ENCODE results near the gene TP53I13.

Gene TP53I13

GRCh38 chr17:29593591-29594518, 25.4 kb downstream of the TP53I13 start:
- no peak for DNase-seq (ENCODE audit: low spot score)

GRCh38 chr17:29594519-29595090, 26.1 kb downstream of the TP53I13 start:
- no peak for DNase-seq (ENCODE audit: low spot score)

DNA sequence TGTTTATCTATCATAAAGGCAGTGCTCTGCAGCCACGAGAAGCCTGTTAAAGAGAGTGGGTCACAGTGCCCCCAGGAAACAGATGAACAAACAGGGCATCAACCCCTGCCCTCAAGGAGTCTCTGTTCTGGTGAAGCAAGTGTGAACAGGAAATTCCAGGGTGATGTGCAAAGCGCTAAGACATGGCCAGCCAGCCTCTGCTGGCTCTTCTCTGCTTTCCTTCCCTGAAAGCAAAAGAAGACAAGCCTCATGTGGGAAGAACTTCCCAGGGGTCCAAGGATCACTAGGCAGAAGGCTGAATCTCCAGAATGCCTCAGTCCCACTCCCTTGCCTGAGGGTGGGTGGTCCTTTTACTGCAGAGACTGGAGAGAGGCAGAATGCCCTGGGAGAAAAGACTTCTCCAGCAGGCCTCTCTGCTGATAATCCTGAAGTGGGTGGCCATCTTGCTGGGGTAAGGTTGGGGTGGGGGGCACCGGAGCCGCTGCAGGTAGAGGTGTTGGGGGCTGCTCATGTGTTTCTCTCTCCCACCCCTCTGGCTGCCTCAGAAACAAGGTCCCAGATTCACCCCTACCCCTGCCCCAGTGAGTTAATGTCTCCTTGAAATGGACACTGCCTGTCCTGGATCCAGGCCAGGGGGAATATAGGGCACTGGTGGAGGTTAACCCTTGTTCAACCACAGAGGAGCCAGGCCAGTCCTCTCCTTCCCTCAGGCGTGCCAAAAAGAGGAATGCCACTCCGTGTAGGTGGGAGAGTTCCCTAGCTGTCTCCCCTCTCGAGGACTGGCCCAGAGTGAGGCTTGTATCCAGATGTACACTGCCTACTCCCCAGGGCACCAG, 26.8 kb downstream of the TP53I13 start:
- no peak for DNase-seq (ENCODE audit: low spot score)

DNA sequence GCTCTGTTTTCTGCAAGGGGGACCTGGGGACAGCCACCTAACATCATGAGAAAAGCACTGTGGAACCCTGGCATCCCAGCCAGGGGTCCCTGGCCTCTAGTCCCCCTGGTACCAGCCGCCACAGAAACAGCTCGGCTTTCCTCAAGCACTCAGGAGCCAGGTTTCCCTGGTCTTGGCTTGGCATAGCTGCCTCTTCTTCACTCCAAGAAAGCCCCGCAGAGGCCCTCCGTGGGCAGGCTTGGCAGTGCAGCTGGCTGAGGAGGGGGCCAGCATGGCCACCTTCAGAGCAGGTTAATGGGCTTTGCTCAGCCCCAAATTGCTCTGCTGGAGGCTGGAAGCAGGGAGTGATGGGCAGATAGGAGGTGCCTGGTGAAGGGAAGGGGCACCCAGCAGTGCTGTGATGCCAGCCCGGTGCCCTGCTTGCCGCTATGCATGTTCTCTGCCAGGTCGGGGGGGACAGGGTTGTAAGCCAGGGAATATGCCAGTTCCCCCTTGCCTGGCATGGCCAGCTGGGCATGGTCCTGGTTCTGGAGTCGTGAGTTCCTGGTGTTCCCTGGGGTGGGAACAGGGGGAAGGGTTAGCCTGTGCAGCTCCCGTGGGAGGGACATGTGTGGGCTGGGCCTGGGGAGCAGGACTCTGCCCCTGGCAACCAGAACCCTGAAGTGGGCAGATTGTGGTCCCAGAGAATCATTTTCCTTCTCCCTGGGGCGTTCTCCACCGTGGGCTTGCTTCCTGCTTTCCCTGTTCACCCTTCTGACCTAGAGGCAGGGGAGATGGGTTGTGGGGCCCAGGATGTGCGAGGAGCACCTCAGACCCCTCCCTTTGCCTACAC, 27.7 kb downstream of the TP53I13 start:
- DNase-seq (ENCODE audit: low spot score): no peak

DNA sequence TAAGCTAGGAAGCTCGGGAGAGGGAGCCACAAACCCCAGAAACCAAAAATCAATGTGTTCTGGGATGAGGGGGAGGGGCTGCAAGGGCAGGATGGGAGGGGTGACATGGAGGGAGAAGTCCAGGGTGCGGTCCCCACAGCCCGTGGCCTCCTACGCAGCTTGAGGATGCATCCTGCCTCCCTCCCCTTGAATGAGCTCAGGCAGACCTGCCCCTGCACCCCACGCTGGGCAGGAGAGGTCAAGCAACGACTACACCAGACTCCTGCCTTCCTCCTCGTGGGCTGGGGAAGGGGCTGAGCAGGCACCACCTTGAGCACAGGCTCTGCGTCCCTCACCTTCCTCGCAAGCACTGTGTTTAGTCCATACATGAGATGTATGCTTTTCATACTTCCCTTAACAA, 28.3 kb downstream of the TP53I13 start:
- DNase-seq (ENCODE audit: low spot score): no peak

- DNase-seq (ENCODE audit: low spot score): no peak
Observed at GRCh38 chr17:29597361-29598172, 29.1 kb downstream of the TP53I13 start.

DNA sequence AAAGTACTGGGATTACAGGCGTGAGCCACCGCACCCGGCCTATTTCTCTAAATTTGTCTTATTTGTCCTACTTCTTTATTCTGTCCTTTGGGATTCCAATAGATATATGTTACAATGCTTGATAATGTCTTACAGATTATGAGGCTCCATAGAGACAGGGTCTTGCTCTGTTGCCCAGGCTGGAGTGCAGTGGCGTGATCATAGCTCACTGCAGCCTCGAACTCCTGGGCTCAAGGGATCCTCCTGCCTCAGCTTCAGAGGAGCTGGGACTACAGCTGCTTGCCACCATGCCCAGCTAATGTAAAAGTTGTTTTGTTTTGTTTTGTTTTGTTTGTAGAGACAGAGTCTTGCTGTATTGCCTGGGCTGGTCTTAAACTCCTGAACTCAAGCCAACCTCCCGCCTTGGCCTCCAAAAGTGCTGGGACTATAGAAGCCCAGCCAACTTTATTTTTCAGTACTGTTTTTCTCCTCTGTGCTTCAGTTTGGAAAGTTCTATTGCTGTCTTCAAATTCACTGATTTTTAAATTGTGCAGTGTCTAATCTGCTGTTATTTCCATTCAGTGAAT, 34.7 kb downstream of the TP53I13 start:
- no peak for DNase-seq (ENCODE audit: low spot score)

DNA sequence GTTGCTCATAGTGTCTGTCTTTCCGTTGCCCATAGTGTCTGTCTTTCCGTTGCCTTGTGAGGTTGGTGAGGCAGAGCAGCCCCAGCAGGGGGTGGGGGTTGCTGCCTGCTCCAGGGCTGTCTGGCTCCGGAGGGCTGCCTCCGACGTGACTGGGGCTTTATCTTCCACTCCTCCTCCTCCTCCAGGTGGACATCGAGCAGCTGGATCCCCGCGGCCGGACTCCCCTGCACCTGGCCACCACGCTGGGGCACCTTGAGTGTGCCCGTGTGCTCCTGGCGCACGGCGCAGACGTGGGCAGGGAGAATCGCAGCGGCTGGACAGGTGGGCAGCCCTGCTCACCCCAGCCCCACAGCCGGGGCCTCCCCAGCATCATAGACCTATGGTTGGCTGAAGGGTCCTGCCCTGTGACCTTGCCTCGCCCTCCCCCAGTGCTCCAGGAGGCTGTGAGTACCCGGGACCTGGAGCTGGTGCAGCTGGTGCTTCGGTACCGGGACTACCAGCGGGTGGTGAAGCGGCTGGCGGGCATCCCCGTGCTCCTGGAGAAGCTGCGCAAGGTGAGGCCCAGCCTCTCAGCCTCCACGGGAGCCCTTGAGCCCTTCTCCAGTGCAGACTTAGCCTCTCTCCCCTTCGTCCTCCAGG, 39.2 kb downstream of the TP53I13 start:
- DNase-seq (ENCODE audit: low spot score): no peak

- no peak for DNase-seq (ENCODE audit: low spot score)
Observed at GRCh38 chr17:29608986-29609385, 40.5 kb downstream of the TP53I13 start.

DNA sequence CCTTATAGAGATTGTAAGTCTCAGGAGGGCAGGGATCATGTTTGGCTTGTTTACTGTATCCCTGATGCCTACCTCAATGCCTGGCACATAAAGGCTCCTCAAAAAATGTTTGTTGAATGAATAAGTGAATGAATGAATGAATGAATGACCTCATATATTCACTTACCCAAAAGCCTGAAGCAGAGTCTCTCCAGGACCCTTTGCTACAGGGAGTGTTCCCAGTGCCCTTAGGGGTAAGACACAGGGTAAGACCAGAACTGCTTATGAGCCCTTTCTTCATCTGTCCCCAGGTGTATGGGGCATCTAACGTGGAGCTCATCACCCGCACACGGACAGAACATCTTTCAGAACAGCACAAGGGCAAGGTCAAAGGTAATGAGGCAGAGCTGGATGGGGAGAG, 41.9 kb downstream of the TP53I13 start:
- no peak for DNase-seq (ENCODE audit: low spot score)

- DNase-seq (ENCODE audit: low spot score): no peak
Observed at GRCh38 chr17:29611351-29612093, 43.0 kb downstream of the TP53I13 start.

GRCh38 chr17:29612094-29612403, 43.5 kb downstream of the TP53I13 start:
- no peak for DNase-seq (ENCODE audit: low spot score)

- DNase-seq (ENCODE audit: low spot score): no peak
Observed at GRCh38 chr17:29612404-29613280, 44.1 kb downstream of the TP53I13 start.

GRCh38 chr17:29613352-29613837, 44.9 kb downstream of the TP53I13 start:
- peak; percentile 69 for DNase-seq (ENCODE audit: low spot score)

DNA sequence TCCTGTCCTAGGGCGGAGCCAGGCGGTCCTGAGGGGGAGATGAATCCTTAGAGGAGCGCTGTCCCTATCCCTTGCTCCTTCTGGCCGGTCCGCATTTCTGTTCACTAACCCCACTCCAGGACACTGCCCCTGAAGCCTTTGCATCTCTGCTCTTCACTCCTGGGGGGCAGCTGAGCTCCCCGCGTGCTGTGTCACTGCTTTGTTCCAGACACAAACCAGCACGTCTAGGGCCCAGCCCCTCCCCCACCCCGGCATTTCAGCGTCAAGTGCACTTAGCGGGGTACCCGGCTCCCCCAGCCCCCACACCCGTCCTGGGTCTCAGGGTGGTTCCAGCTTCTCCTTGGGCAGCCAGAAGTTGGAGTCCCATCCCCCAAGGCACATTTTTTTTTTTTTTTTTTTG, 45.4 kb downstream of the TP53I13 start:
- no peak for DNase-seq (ENCODE audit: low spot score)

DNA sequence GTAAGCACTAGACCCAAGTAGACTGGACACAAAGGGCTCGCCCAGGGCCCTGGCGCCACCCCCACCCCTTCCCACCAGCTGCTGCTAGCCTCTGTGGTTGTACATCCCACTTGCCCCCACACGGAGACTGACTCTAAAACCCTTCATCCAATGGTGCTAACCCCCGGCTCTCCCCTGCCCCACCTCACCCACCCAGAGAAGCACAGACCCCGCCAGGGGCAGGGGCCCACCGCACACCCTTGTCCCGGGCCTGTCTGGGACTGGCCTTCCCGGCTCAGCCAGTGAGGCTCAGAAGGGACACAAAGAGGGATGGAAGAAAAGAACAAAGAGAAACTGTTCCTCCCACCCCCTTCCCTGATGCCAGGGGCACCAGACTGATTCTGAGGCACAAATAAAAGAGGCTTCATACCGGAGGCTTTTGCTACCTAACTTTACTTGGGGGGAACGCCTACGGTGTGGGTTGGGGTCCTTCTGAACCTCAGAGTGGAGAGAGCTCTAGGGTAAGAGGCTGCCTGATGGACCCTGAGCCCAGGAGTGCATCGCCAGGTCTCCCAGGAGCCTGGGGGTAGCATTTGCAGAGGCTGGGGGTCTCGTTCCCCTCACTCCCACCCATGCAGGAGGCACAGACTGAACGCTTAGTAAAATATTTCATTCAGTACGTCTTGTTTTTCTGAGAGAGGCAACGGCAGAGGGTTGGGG, 46.0 kb downstream of the TP53I13 start:
- DNase-seq (ENCODE audit: low spot score): no peak

- DNase-seq (ENCODE audit: low spot score): peak; percentile 43
Observed at GRCh38 chr17:29615048-29615385, 46.5 kb downstream of the TP53I13 start.

All from hematopoietic multipotent progenitor cell treated with erythropoietin and hydrocortisone succinate and interleukin-3 and kit ligand, for 15 days (in vitro differentiated cells).